ENCODE results near the gene TMPRSS9.
"Not testable (repeated sequence)": the region's sequence is repeated elsewhere in the genome, so short reads cannot be mapped to it uniquely, and the experiment has no call there.

- not testable (repeated sequence) for TF ChIP-seq PATZ1 (CRISPR knock-in tag; IDR thresholded peaks at IDR 0.05; ENCODE audit: borderline replicate concordance); ZFP30 (CRISPR knock-in tag; IDR thresholded peaks at IDR 0.05); ARNTL (CRISPR knock-in tag; IDR thresholded peaks at IDR 0.05; ENCODE audit: borderline replicate concordance, low read depth); TOX (CRISPR knock-in tag; IDR thresholded peaks at IDR 0.05; ENCODE audit: borderline replicate concordance); PPARA (CRISPR knock-in tag; IDR thresholded peaks at IDR 0.05; ENCODE audit: borderline replicate concordance); ESRRG (CRISPR knock-in tag; IDR thresholded peaks at IDR 0.05); ZC3H10 (CRISPR knock-in tag; IDR thresholded peaks at IDR 0.05); RARB (CRISPR knock-in tag; IDR thresholded peaks at IDR 0.05); ISL1 (CRISPR knock-in tag; IDR thresholded peaks at IDR 0.05); POU6F1 (CRISPR knock-in tag; IDR thresholded peaks at IDR 0.05; ENCODE audit: borderline replicate concordance, low read depth)
Observed at GRCh38 chr19:2463694-2464093, 103.6 kb downstream of the TMPRSS9 start.

All from SK-N-SH treated with all-trans-retinoic acid at 6 μM for 48 hours (cell line).